ENCODE data around the gene MMP25. TPM values are rescaled to one million over a fixed set of nuclear protein-coding genes. Genes with fewer than 3 reads are reported as not detected.

Gene MMP25
- total RNA-seq, 1 experiment from 2014 or later, result 0.15 TPM

DNA sequence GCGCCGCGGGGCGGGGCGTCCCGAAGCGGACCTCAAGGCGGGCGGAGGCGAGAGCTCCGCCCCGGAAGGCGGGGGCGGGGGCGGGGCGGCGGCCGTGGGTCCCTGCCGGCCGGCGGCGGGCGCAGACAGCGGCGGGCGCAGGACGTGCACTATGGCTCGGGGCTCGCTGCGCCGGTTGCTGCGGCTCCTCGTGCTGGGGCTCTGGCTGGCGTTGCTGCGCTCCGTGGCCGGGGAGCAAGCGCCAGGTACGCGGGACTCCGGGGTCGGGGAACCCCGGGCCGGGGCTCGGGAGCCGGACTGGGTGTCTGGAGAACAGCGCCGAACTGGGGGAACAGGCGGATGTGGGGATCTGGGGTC, 26.1 kb upstream of the MMP25 start, which contains the start of gene TNFRSF12A:
TNFRSF12A (plus strand) TSS at position 122 of the 357 bp plus-strand sequence; CDS start at position 152, 30 bp downstream.
- no peaks in the 10 kb centered on the region for H3K36me3 ChIP-seq (ENCODE audit: insufficient read depth, low read length)
- 0 out of 2 replicates have a peak, but pooled peaks cover under 1% of the 10 kb centered on the region for H4K20me1 ChIP-seq (ENCODE audit: insufficient read depth, low read depth, low read length)
- H3K79me2 ChIP-seq (ENCODE audit: low read length), result peaks cover 3% of the 10 kb centered on the region
- H3K27ac ChIP-seq (ENCODE audit: low read length), result no peak within 1 kb of the TSS
- H3K9me3 ChIP-seq (ENCODE audit: low read length), result no peaks in the 10 kb centered on the region
- peak within 1 kb of the TSS; percentile 78 for H3K9ac ChIP-seq (ENCODE audit: low read length)
- no peaks in the 10 kb centered on the region for H3K27me3 ChIP-seq (ENCODE audit: low read length)
- H3K9me2 ChIP-seq (replicated peaks; ENCODE audit: insufficient read depth, low read length), result no peaks in the 10 kb centered on the region
- peak; percentile 94 for DNase-seq
- H3K4me3 ChIP-seq (ENCODE audit: low read length), result peak within 1 kb of the TSS; percentile 70
- H3K4me1 ChIP-seq (ENCODE audit: low read length), result peaks cover 38% of the 10 kb centered on the region
- peak within 1 kb of the TSS; percentile 82 for H3K4me2 ChIP-seq (ENCODE audit: low read depth, low read length, poor library complexity, severe bottlenecking)
- H2AFZ ChIP-seq (ENCODE audit: low read length), result peak within 1 kb of the TSS; percentile 91

DNA sequence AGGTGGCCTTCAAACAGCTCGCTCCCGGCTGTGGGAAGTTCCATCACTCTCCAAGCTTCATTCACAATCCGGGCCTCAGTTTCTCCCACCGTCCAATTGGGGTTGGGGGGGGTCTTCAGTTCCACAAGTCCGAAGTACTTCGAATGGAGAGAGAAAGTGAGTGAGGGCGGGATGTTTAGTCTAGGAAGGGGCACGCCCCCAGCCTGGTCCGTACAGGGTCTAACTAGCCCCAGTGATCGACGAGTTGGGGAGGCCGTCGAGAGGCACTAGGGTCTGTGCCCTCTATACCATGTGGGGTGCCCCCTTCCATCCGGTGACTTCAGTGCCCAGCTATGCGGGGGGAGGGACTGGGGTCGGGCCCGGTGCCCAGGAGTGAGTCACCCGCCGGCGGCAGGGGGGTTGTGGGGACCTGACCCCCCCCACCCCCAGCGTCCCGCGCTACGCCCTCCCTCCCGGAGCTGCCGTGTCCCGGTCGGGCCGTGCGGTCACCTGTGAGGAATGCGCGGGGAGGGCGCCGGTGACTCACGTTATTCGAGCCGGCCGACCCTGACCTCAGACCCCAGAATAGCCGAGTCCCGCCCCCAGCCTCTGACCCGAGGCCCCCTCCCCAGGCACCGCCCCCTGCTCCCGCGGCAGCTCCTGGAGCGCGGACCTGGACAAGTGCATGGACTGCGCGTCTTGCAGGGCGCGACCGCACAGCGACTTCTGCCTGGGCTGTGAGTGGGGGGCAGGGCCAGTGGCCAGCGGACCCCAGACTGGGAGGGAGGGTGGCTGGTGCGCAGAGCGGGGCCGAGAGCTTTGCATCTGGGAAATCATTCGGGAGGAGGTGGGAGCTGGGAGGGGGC, 25.5 kb upstream of the MMP25 start:
- Histone ChIP-seq H3K36me3 (ENCODE audit: insufficient read depth, low read length) (no peaks in the 10 kb centered on the region; the same call in 1 of the 2 replicates), H3K27me3 (ENCODE audit: low read length) (no peaks in the 10 kb centered on the region), H3K9ac (ENCODE audit: low read length) (peak overlapping the region; percentile 78), H3K27ac (ENCODE audit: low read length) (no peak overlapping the region), H3K79me2 (ENCODE audit: low read length) (peaks cover 4% of the 10 kb centered on the region), H3K4me1 (ENCODE audit: low read length) (peaks cover 41% of the 10 kb centered on the region), H3K9me3 (ENCODE audit: low read length) (no peaks in the 10 kb centered on the region), H2AFZ (ENCODE audit: low read length) (peak overlapping the region; percentile 91), H3K4me2 (ENCODE audit: low read depth, low read length, poor library complexity, severe bottlenecking) (peak overlapping the region; percentile 82), H3K4me3 (ENCODE audit: low read length) (peak overlapping the region; percentile 70), H4K20me1 (ENCODE audit: insufficient read depth, low read depth, low read length) (0 out of 2 replicates have a peak, but pooled peaks cover 3% of the 10 kb centered on the region), H3K9me2 (replicated peaks; ENCODE audit: insufficient read depth, low read length) (no peaks in the 10 kb centered on the region)
- peak; percentile 71 for DNase-seq

DNA sequence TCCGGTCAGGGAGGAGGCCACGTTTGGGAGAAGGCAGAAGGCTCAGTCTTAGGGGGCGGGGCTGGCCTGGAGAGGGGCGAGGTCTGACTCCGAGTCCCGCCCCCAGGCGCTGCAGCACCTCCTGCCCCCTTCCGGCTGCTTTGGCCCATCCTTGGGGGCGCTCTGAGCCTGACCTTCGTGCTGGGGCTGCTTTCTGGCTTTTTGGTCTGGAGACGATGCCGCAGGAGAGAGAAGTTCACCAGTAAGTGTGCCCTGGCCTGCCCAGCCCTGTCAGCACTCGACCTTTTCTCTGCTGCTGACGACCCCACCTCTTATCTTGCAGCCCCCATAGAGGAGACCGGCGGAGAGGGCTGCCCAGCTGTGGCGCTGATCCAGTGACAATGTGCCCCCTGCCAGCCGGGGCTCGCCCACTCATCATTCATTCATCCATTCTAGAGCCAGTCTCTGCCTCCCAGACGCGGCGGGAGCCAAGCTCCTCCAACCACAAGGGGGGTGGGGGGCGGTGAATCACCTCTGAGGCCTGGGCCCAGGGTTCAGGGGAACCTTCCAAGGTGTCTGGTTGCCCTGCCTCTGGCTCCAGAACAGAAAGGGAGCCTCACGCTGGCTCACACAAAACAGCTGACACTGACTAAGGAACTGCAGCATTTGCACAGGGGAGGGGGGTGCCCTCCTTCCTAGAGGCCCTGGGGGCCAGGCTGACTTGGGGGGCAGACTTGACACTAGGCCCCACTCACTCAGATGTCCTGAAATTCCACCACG, 24.7 kb upstream of the MMP25 start:
- no peaks in the 10 kb centered on the region for H3K9me3 ChIP-seq (ENCODE audit: low read length)
- peak overlapping the region; percentile 55 for H3K27ac ChIP-seq (ENCODE audit: low read length)
- DNase-seq, result peak; percentile 93
- peaks cover 41% of the 10 kb centered on the region for H3K4me1 ChIP-seq (ENCODE audit: low read length)
- H2AFZ ChIP-seq (ENCODE audit: low read length), result peak overlapping the region; percentile 69; the same call in 1 of the 2 replicates
- peaks cover 4% of the 10 kb centered on the region for H3K79me2 ChIP-seq (ENCODE audit: low read length)
- H3K9me2 ChIP-seq (replicated peaks; ENCODE audit: insufficient read depth, low read length), result no peaks in the 10 kb centered on the region
- 0 out of 2 replicates have a peak, but pooled peaks cover 3% of the 10 kb centered on the region for H4K20me1 ChIP-seq (ENCODE audit: insufficient read depth, low read depth, low read length)
- H3K4me2 ChIP-seq (ENCODE audit: low read depth, low read length, poor library complexity, severe bottlenecking), result peak overlapping the region; percentile 82
- no peaks in the 10 kb centered on the region; the same call in 1 of the 2 replicates for H3K36me3 ChIP-seq (ENCODE audit: insufficient read depth, low read length)
- H3K27me3 ChIP-seq (ENCODE audit: low read length), result no peaks in the 10 kb centered on the region
- H3K4me3 ChIP-seq (ENCODE audit: low read length), result peak overlapping the region; percentile 70
- peak overlapping the region; percentile 78 for H3K9ac ChIP-seq (ENCODE audit: low read length)

DNA sequence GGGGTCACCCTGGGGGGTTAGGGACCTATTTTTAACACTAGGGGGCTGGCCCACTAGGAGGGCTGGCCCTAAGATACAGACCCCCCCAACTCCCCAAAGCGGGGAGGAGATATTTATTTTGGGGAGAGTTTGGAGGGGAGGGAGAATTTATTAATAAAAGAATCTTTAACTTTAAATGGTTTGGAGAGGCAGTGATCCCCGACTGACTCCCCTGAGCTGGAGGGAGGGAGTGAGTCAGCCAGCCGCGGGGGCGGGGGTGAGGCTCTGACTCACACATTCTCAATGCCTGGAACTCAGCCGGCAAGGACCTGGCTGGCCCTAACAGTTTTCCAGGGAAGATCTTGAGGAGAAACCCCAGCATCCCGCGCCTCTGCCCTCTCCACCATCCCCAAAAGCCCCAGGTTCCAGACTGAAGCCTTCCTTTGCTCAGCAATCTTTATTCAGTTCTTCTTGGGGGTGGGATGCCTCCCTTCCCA, 24.1 kb upstream of the MMP25 start:
- Histone ChIP-seq H3K27me3 (ENCODE audit: low read length) (no peaks in the 10 kb centered on the region), H3K9me3 (ENCODE audit: low read length) (no peaks in the 10 kb centered on the region), H3K4me3 (ENCODE audit: low read length) (peak overlapping the region; percentile 70), H3K79me2 (ENCODE audit: low read length) (peaks cover 4% of the 10 kb centered on the region), H3K9me2 (replicated peaks; ENCODE audit: insufficient read depth, low read length) (no peaks in the 10 kb centered on the region), H3K4me1 (ENCODE audit: low read length) (peaks cover 42% of the 10 kb centered on the region), H3K4me2 (ENCODE audit: low read depth, low read length, poor library complexity, severe bottlenecking) (peak overlapping the region; percentile 82), H3K9ac (ENCODE audit: low read length) (peak overlapping the region; percentile 78), H3K36me3 (ENCODE audit: insufficient read depth, low read length) (no peaks in the 10 kb centered on the region; the same call in 1 of the 2 replicates), H4K20me1 (ENCODE audit: insufficient read depth, low read depth, low read length) (0 out of 2 replicates have a peak, but pooled peaks cover 3% of the 10 kb centered on the region), H3K27ac (ENCODE audit: low read length) (peak overlapping the region; percentile 55), H2AFZ (ENCODE audit: low read length) (no peak overlapping the region)
- DNase-seq, result peak; percentile 62

DNA sequence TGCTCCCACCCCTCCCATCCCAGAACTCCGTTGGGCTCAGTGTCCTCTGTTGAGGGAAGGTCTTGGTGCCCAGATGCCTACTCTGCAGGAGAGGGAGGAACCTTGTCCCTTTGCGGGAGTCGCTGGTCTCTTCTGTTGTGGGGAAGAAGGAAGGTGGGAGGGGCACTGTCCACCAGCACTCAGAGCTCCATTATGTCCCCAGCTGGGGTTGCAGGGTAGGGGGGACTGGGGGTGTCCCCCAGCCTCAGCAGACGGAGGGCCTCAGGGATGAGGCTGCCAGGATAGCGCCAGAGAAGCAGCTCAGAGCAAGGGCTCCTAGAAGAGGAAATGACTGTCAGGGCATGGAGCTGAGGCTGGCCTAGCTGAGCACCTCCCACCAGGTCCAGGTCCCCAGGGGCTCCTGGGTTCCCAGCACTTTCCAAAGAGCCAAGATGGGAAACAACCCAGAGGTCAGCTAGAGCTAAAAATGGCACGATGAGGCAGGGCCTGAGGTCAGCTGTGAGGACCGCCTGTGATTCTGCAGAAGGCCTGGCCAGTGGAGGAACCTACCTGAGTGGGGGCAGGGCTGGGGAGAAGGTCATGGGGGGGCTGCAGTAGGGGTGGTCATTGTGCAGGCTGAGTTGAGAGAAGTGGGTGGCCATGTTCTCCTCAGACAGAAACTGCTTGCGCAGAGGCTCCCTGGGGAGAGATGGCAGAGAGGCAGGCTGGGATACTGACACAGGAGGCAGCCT, 23.5 kb upstream of the MMP25 start:
- Histone ChIP-seq H2AFZ (ENCODE audit: low read length) (no peak overlapping the region), H3K9me2 (replicated peaks; ENCODE audit: insufficient read depth, low read length) (no peaks in the 10 kb centered on the region), H3K4me3 (ENCODE audit: low read length) (peak overlapping the region; percentile 70), H3K27ac (ENCODE audit: low read length) (peak overlapping the region; percentile 66), H3K79me2 (ENCODE audit: low read length) (peaks cover 4% of the 10 kb centered on the region), H4K20me1 (ENCODE audit: insufficient read depth, low read depth, low read length) (0 out of 2 replicates have a peak, but pooled peaks cover 3% of the 10 kb centered on the region), H3K9ac (ENCODE audit: low read length) (peak overlapping the region; percentile 78), H3K4me2 (ENCODE audit: low read depth, low read length, poor library complexity, severe bottlenecking) (peak overlapping the region; percentile 82), H3K4me1 (ENCODE audit: low read length) (peaks cover 48% of the 10 kb centered on the region), H3K9me3 (ENCODE audit: low read length) (no peaks in the 10 kb centered on the region), H3K27me3 (ENCODE audit: low read length) (no peaks in the 10 kb centered on the region), H3K36me3 (ENCODE audit: insufficient read depth, low read length) (no peaks in the 10 kb centered on the region; the same call in 1 of the 2 replicates)
- peak; percentile 83 for DNase-seq

DNA sequence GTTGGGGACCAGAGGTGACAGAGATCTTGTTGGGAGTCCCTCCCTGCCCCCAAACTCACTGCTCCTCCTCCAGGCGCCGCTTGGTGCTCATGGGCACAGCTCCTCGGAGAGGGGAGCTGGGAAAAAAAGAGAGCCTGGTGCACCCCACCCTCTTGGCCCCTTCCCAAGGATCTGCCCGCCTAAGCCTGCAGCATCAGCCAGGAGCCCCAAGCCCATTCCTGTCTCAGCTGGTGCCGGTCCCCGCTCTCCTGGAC, 23.0 kb upstream of the MMP25 start:
- 0 out of 2 replicates have a peak, but pooled peaks cover 3% of the 10 kb centered on the region for H4K20me1 ChIP-seq (ENCODE audit: insufficient read depth, low read depth, low read length)
- peak overlapping the region; percentile 63; the same call in 1 of the 2 replicates for H2AFZ ChIP-seq (ENCODE audit: low read length)
- peaks cover 4% of the 10 kb centered on the region for H3K79me2 ChIP-seq (ENCODE audit: low read length)
- peaks cover 50% of the 10 kb centered on the region for H3K4me1 ChIP-seq (ENCODE audit: low read length)
- no peak for DNase-seq
- H3K36me3 ChIP-seq (ENCODE audit: insufficient read depth, low read length), result no peaks in the 10 kb centered on the region; the same call in 1 of the 2 replicates
- H3K27ac ChIP-seq (ENCODE audit: low read length), result peak overlapping the region; percentile 66
- H3K9me3 ChIP-seq (ENCODE audit: low read length), result no peaks in the 10 kb centered on the region
- peak overlapping the region; percentile 70 for H3K4me3 ChIP-seq (ENCODE audit: low read length)
- H3K27me3 ChIP-seq (ENCODE audit: low read length), result no peaks in the 10 kb centered on the region
- peak overlapping the region; percentile 82 for H3K4me2 ChIP-seq (ENCODE audit: low read depth, low read length, poor library complexity, severe bottlenecking)
- H3K9me2 ChIP-seq (replicated peaks; ENCODE audit: insufficient read depth, low read length), result no peaks in the 10 kb centered on the region
- peak overlapping the region; percentile 78 for H3K9ac ChIP-seq (ENCODE audit: low read length)

DNA sequence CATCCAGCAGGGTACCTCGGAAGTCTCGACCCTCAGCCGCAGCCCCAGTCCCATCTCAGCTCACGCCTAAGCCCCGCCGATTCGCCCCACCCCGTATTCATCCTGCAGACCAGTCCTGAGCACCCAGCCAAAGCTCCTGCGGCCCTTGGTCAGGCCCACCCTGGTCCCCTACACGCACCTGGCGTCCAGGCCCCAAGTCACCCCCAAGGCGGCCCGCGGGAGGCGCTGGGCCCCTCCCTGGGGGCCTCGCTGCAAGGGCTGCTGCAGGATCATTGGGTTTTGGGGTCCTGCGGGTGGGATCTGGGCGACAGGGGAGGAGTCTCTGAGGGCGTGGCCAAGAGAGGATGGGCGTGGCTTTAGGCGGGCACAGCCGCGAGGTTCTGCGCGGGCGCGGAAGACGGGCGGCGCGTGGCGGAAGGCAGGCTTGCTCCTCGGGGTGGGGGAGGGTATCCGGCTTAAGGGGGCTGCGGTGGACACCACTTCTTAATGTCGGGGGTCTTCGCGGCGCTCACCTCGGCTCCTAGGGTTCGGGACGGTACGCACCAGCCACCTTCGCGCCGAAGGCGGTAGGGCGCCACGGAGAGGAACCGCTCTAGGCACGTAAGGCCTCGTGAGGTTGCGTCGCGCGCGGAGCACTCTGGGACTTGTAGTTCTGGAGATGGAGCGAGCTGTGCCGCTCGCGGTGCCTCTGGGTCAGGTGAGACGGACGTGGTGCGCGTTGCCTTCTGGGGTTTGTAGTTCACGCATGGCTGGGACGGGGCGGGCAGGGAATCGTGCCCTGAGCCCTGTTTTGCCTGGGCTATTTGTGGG, 22.5 kb upstream of the MMP25 start, which contains the start of the genes HCFC1R1 and THOC6:
HCFC1R1 (minus strand) TSS at position 274 of the 810 bp plus-strand sequence; CDS start at position 273, 1 bp downstream.
THOC6 (plus strand) TSS at position 367 of the 810 bp plus-strand sequence; CDS start at position 659, 292 bp downstream.
- peaks cover 50% of the 10 kb centered on the region for H3K4me1 ChIP-seq (ENCODE audit: low read length)

More for the DNA sequence above, 22.5 kb upstream of the MMP25 start, which contains the start of the genes HCFC1R1 and THOC6:
- DNase-seq, result peak; percentile 99
- Histone ChIP-seq H3K9me3 (ENCODE audit: low read length) (no peaks in the 10 kb centered on the region), H3K4me2 (ENCODE audit: low read depth, low read length, poor library complexity, severe bottlenecking) (peak within 1 kb of the TSS; percentile 82), H4K20me1 (ENCODE audit: insufficient read depth, low read depth, low read length) (0 out of 2 replicates have a peak, but pooled peaks cover 3% of the 10 kb centered on the region), H3K9ac (ENCODE audit: low read length) (peak within 1 kb of the TSS; percentile 78), H3K27ac (ENCODE audit: low read length) (peak within 1 kb of the TSS; percentile 66), H3K4me3 (ENCODE audit: low read length) (peak within 1 kb of the TSS; percentile 70), H3K9me2 (replicated peaks; ENCODE audit: insufficient read depth, low read length) (no peaks in the 10 kb centered on the region), H3K27me3 (ENCODE audit: low read length) (no peaks in the 10 kb centered on the region), H3K36me3 (ENCODE audit: insufficient read depth, low read length) (no peaks in the 10 kb centered on the region; the same call in 1 of the 2 replicates), H2AFZ (ENCODE audit: low read length) (peak within 1 kb of the TSS; percentile 63; the same call in 1 of the 2 replicates), H3K79me2 (ENCODE audit: low read length) (peaks cover 4% of the 10 kb centered on the region)

Measured in Karpas-422 (cell line).